Measurements from ENCODE around the gene CAMSAP1.

Gene CAMSAP1

GRCh38 chr9:135801070-135801469, 106.3 kb downstream of the CAMSAP1 start:
- H3K9me3 ChIP-seq (ENCODE audit: control insufficient read depth, insufficient read depth, low read depth, low read length) = no peaks in the 10 kb centered on the region
- no peaks in the 10 kb centered on the region for H3K4me1 ChIP-seq (ENCODE audit: control insufficient read depth, insufficient read depth, low read length)
- CTCF ChIA-PET = interaction anchor here (0.6 to 0.9 kb wide), 3 partner anchors 9 to 322 kb away, joined by 3 to 4 read pairs (median 4); no protein-coding TSS in a partner anchor
- no peaks in the 10 kb centered on the region for H3K36me3 ChIP-seq (ENCODE audit: control insufficient read depth in 2 of 2, insufficient read depth in 1 of 2, low read length in 2 of 2)
- H3K27ac ChIP-seq (ENCODE audit: extremely low read depth, low read depth, low read length) = no peak overlapping the region
- no peak overlapping the region for H3K4me3 ChIP-seq (ENCODE audit: low read depth, low read length)
- no peak for TF ChIP-seq ZNF488 (tag by site-specific recombination; IDR thresholded peaks at IDR 0.05)
- no peak for TF ChIP-seq ZBTB20 (tag by site-specific recombination; IDR thresholded peaks at IDR 0.05)
- TF ChIP-seq GLIS1 (tag by site-specific recombination; IDR thresholded peaks at IDR 0.05) = no peak
- no peak for TF ChIP-seq ZBTB26 (tag by site-specific recombination; optimal IDR thresholded peaks at IDR 0.05)
- TF ChIP-seq ZNF555 (tag by site-specific recombination; conservative IDR thresholded peaks at IDR 0.05) = no peak
- no peak for TF ChIP-seq YY1 (tag by site-specific recombination; IDR thresholded peaks at IDR 0.05)
- POLR2A ChIA-PET = no interaction called here

- Histone ChIP-seq H3K9me3 (ENCODE audit: control insufficient read depth, insufficient read depth, low read depth, low read length) (no peaks in the 10 kb centered on the region), H3K4me1 (ENCODE audit: control insufficient read depth, insufficient read depth, low read length) (no peaks in the 10 kb centered on the region), H3K36me3 (ENCODE audit: control insufficient read depth in 2 of 2, insufficient read depth in 1 of 2, low read length in 2 of 2) (no peaks in the 10 kb centered on the region), H3K4me3 (ENCODE audit: low read depth, low read length) (no peak overlapping the region), H3K27ac (ENCODE audit: extremely low read depth, low read depth, low read length) (no peak overlapping the region)
- ChIA-PET CTCF (interaction anchor here (0.6 to 5.2 kb wide), 4 partner anchors 11 to 661 kb away, joined by 3 to 23 read pairs (median 4); no protein-coding TSS in a partner anchor), POLR2A (no interaction called here)
- TF ChIP-seq ZBTB7A (tag by site-specific recombination; IDR thresholded peaks at IDR 0.05; ENCODE audit: low read depth) (no peak), TCF7L2 (IDR thresholded peaks at IDR 0.05; ENCODE audit: borderline replicate concordance, low read depth, low read length) (no peak), ZNF658 (tag by site-specific recombination; IDR thresholded peaks at IDR 0.05) (no peak), KLF1 (tag by site-specific recombination; IDR thresholded peaks at IDR 0.05) (no peak), WT1 (tag by site-specific recombination; IDR thresholded peaks at IDR 0.05) (no peak), ZNF639 (tag by site-specific recombination; IDR thresholded peaks at IDR 0.05) (no peak), TRIM28 (IDR thresholded peaks at IDR 0.05; ENCODE audit: borderline replicate concordance, low read length) (no peak), ZNF335 (tag by site-specific recombination; conservative IDR thresholded peaks at IDR 0.05) (no peak), ZNF184 (tag by site-specific recombination; IDR thresholded peaks at IDR 0.05) (no peak), ZNF214 (tag by site-specific recombination; IDR thresholded peaks at IDR 0.05; ENCODE audit: borderline replicate concordance) (no peak), ZNF837 (tag by site-specific recombination; IDR thresholded peaks at IDR 0.05) (no peak), ZNF610 (tag by site-specific recombination; IDR thresholded peaks at IDR 0.05; ENCODE audit: borderline replicate concordance) (no peak), ZNF677 (tag by site-specific recombination; IDR thresholded peaks at IDR 0.05) (no peak), MZF1 (tag by site-specific recombination; IDR thresholded peaks at IDR 0.05; ENCODE audit: borderline replicate concordance) (no peak)
- TF ChIP-seq, protein P1, sequence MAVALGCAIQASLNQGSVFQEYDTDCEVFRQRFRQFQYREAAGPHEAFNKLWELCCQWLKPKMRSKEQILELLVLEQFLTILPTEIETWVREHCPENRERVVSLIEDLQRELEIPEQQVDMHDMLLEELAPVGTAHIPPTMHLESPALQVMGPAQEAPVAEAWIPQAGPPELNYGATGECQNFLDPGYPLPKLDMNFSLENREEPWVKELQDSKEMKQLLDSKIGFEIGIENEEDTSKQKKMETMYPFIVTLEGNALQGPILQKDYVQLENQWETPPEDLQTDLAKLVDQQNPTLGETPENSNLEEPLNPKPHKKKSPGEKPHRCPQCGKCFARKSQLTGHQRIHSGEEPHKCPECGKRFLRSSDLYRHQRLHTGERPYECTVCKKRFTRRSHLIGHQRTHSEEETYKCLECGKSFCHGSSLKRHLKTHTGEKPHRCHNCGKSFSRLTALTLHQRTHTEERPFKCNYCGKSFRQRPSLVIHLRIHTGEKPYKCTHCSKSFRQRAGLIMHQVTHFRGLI (tag by site-specific recombination; IDR thresholded peaks at IDR 0.05) = no peak
Observed at GRCh38 chr9:135799261-135799660, 108.1 kb downstream of the CAMSAP1 start.
